Measurements from ENCODE around the gene MIOX.
A peak's percentile ranks its signal among the peaks of the same experiment; 100 is the strongest.

MIOX gene

GRCh38 chr22:50490531-50491308 is 4.1 kb downstream of the MIOX start:
- DNase-seq (ENCODE audit: low read depth), result no peak

- DNase-seq (ENCODE audit: low read depth), result no peak
Observed at GRCh38 chr22:50497093-50497492, 10.4 kb downstream of the MIOX start.

- DNase-seq (ENCODE audit: low read depth), result peak; percentile 29
Observed at GRCh38 chr22:50498322-50498890, 11.7 kb downstream of the MIOX start.

DNA sequence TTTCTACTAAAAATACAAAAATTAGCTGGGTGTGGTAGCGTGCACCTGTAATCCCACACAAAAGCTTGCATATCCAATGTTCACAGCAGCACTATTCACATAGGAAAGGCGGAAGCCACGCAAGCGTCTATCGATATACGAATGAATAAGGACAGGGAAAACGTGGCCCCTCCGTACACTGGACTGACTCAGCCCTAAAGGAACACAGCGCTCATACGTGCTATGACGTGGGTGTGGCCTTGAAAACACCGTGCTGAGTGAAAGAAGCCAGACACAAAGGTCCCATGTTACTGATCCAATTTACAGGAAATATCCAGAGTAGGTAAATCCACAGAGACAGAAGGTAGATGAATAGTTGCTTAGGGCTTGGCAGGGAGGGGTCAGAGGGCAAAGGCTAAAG is 13.8 kb downstream of the MIOX start:
- DNase-seq (ENCODE audit: low read depth), result no peak

GRCh38 chr22:50502096-50502495 is 15.4 kb downstream of the MIOX start:
- DNase-seq (ENCODE audit: low read depth), result no peak

DNA sequence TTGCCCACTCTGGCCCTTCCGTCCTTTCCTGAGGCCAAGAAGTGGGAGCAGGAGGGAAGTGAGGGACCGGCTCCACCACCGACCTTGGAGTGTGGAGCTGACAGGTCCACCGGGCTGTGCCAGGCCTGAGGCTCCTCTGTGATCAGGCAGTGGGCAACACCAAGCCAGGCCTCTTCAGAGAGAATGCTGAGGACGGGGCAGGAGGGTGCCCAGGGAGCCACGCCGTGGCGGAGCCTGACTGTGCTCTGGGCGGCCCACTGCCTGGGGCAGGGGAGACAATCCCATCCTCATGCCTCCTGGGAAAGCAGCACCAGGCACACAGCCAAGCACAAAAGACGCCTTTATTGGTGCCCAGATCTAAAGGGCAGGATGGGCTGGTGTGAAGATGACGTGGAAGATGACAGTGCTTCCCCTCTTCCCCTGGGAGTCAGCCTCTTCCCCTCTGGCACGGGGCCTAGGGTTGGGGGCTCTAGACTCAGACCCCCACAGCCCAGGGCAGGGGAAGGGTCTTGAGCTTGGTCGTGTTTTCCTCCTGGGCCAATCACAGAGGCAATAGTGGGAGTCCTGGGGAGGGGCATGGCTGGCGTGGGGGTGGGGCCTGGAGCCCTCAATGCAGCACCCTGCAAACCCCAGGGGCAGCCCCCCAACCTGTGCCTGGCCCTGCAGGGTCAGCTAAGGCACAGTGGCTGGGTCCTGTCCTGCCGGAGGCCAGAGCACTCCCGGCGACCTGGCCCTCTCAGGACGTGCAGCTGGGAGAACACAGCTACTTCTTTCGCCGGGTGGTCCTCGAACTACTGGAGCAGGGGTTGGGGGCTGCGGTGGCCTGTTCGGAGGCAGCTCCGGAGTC is 16.2 kb downstream of the MIOX start:
- no peak for DNase-seq (ENCODE audit: low read depth)

GRCh38 chr22:50503475-50504145 is 17.0 kb downstream of the MIOX start:
- no peak for DNase-seq (ENCODE audit: low read depth)

DNA sequence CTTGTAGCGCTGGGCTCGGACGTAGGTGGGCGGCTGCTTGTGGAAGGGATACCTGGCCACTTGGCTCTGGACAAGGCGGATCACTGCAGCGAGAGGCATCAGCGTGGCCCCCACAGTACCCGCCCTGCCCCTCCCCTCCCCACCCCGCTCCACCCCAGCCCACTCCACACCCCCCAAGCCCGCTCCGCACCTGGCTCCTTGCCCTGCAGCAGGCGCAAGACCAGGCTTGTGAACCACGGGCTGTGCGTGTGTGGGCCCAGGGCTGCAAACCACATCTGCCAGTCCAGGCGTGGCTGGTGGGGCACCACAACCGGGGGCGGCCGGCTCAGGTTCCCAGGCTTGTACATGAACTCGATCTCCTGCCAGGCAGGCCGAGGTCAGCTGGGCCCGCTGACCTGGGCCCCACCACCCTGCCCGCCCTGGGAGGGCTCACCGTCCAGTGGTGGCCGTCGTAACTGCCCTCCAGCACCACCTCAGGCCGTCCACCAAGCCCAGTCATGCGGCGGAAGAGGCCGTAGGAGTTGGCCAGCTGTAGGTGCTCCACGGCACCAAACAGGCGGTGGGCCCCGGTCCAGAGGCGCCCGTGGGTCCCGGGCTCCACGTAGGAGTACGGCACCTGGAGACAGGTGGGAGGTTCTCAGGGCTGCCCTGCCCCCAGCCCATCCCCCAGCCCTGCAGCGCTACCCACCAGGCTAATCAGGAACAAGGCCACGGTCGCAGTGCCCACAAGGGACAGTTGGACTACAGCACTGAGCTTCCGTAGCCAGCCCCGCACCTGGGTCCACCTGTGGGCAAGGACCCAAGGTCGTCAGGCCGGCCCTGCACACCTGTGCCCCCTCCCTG is 17.9 kb downstream of the MIOX start:
- DNase-seq (ENCODE audit: low read depth), result no peak

GRCh38 chr22:50505276-50505775 is 18.7 kb downstream of the MIOX start:
- no peak for DNase-seq (ENCODE audit: low read depth)

DNA sequence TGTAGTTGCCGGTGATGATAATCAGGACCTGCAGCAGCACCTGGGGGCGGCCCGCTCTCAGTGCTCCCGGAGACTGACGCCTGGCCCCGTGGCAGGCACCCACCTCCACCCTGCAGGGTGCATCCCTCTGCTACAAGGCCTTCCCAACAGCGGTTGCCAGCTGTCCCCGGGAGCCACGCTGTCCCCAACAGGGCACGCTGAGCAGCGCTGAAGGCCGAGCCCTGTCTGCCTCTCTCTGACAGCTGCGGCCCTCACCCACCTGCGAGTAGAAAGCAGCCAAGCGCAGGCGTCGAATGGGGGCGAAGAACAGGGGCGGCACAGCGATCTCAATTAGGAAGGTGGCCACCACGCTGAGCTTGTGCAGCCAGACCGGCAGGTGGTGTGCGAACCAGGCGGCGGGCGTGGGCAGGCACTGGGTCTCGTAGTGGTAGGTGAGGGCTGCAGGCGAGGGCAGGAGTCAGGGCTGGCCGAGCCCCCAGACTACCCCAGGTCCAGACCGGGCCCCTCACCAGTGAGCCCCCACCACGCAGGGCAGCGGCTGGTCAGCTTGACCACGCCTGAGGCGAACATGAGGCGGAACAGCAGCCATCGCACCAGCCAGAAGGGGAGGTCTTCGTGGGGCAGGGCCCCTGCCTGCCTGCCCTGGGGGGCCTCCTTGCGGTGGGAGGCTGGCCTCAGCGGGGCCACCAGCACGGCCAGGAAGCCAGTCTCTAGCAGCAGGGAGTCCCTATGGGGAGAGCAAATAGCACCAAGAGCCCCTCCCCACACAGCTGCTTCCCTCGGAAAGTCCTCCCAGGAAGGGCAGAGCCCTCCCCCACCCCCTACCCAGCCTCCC is 19.3 kb downstream of the MIOX start:
- no peak for DNase-seq (ENCODE audit: low read depth)

DNA sequence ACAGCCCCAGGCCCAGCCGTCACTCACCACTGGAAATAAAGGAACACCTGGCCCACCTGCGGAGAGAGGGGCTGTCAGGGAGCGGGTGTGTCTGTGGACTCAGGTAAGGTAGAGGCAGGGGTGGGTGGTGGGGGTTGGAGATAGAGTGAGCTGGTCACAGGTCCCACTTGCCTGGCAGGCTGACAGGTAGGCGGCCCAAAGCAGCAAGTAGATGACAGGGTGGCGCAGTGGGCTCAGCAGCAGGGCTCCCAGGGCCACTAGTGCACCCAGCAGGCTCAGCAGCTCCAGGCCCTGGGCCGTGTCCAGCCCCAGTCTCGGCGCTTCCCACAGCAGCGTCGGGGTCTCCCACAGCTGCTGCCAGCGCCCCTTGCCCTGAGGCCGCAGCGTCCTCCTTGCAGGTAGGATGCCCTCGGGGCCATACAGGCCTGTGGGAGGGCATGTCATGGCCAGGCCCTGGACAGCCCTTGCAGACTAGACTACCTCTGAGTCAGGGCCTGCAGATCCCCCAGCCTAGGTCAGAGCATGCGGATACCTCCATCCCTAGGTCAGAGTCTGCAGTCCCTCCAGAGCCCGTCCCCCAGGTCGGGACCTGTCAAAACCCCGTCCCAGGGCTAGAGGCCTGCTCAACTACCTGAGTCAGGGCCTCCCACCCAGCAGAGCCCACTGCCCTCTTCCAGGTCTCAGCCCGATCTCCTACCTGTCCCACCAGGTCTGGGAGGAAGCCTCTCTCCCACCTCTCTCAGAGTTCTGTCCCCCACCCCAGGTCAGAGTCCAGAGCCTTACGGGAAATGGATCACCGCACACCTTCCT is 20.2 kb downstream of the MIOX start:
- no peak for DNase-seq (ENCODE audit: low read depth)

DNA sequence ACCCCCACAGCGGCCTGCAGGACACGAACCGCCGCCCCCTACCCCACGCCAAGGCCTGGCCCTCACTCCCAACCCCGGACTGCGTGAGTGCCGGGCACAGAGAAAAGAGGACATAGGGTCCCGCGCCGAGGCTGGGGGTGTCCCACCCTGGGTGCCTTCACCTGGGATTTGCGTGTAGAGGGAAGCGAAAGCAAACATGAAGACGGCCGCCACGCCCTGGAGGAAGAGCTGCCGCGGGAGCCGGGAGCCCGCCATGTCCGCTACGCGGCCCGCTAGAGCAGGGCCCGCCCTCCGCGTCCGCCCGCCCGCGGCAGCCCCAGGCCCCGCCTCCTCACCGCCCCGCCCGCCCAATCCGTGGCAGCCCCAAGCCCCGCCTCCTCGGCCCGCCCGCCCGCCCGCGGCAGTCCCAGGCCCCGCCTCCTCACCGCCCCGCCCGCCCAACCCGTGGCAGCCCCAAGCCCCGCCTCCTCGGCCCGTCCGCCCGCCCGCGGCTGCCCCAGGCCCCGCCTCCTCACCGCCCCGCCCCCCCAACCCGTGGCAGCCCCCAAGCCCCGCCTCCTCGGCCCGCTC is 20.8 kb downstream of the MIOX start, which contains the start of gene LMF2:
Gene LMF2, minus strand, starts transcription at position 282 of the 570 bp plus-strand sequence. Its CDS starts 27 bp downstream, at position 255.
- peak; percentile 93 for DNase-seq (ENCODE audit: low read depth)

DNA sequence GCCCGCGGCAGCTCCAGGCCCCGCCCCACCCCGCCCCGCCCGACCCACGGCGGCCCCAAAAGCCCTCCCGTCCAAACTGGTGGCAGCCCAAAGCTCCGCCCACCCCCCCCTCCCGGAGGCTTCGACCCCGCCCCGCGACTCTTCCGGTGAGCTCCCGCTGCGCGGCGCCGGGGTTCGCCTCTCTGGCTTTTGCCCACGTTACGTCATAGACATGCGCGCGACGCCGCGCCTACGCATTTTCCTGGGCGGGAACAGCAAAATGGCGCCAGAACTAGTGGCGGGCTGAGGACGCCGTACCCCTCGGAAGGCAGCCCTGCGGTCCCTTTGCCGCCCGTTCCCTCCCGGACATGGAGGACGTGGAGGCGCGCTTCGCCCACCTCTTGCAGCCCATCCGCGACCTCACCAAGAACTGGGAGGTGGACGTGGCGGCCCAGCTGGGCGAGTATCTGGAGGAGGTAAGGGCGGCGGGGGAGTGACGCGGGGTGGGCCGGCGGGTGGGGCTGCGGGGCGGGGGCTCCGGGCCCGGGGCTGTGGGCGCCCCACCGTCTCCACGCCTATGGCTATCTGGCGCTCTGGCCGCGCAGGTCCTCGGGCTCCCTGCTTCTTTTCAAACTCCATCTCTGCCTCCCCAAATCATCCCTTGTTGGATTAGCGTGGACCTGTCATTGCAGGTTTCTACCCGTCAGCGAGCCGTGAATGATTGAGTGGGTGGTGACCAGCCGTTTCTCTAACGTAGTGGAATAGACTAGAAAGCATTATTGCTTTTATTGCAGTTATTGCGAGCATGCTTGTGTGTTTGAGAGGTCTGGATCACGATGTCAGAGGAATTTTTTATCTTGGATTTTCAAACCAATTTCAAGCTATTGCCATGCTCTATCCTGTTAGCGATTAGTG is 21.6 kb downstream of the MIOX start, which contains the start of gene NCAPH2:
Gene NCAPH2, plus strand, starts transcription at position 234 of the 894 bp plus-strand sequence. Its CDS starts 114 bp downstream, at position 348.
- DNase-seq (ENCODE audit: low read depth), result peak; percentile 98

GRCh38 chr22:50508897-50509296 is 22.2 kb downstream of the MIOX start:
- DNase-seq (ENCODE audit: low read depth), result no peak

DNA sequence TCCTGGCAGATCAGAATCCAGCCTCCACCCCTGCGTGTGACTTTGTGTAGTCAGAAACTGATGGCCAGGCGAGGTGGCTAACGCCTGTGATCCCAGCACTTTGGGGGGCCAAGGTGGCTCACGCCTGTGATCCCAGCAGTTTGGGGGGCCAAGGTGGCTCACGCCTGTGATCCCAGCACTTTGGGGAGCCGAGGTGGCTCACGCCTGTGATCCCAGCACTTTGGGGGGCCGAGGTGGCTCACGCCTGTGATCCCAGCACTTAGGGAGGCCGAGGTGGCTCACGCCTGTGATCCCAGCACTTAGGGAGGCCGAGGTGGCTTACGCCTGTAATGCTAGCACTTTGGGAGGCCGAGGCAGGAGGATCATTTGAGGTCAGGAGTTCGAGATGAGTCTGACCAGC is 26.5 kb downstream of the MIOX start:
- no peak for DNase-seq (ENCODE audit: low read depth)

DNA sequence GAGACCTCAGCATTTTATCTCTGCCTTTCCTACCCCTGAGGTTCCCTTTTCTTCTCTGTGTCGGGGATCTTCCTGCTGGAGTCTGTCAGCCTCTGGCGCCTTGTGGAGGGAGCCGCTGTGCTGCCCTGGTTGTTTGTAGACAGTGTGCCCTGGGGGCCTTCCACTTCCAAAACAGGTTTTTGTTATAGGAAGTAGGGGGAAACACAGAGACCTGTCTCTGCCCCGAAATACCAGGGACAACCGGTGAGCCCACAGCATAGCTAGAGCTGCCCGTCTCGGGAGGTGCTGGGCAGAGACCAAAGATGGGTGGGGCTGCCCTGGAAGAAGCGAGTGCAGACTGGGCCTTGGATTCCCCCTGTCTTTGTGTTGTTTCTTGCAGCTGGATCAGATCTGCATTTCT is 29.4 kb downstream of the MIOX start:
- no peak for DNase-seq (ENCODE audit: low read depth)

GRCh38 chr22:50516891-50517290 is 30.2 kb downstream of the MIOX start:
- no peak for DNase-seq (ENCODE audit: low read depth)
